Colonic mucosa (tissue), 4 donors: ENCODE data around the gene TSPAN31. TPM values are rescaled to one million over a fixed set of nuclear protein-coding genes. Genes with fewer than 3 reads are reported as not detected.

Experiments
- DNase-seq: peaks from one replicate; pipeline ENCODE4 v3.0.0-alpha.2; 2020
- H3K27ac ChIP-seq: fragments of 200-600 bp; one replicate; pipeline ENCODE4 v1.8.0; 2021
- H3K27me3 ChIP-seq: fragments of 200-600 bp; one replicate; pipeline ENCODE4 v1.8.0; 2021
- H3K36me3 ChIP-seq: fragments of 200-600 bp; one replicate; pipeline ENCODE4 v1.8.0; 2021
- H3K4me1 ChIP-seq: fragments of 200-600 bp; one replicate; pipeline ENCODE4 v1.8.0; 2021; ENCODE audit warnings: mild to moderate bottlenecking
- H3K4me3 ChIP-seq: fragments of 200-600 bp; one replicate; pipeline ENCODE4 v1.8.0; 2021
- H3K9ac ChIP-seq, 2 donors: one replicate each; pipeline ENCODE4 v1.7.0; 2013; ENCODE audit warnings: control low read depth in 2 of 2, low read depth in 2 of 2, low read length in 2 of 2
- H3K9me3 ChIP-seq: fragments of 200-600 bp; one replicate; pipeline ENCODE4 v1.8.0; 2021
- CTCF ChIP-seq: fragments of 200-600 bp; IDR thresholded peaks from one replicate; pipeline ENCODE4 v1.8.0; 2022; ENCODE audit warnings: antibody characterized with exemption, mild to moderate bottlenecking
- intact Hi-C: fragments of 100-400 bp; cut with DNase I; formaldehyde crosslinking; loops from one replicate; pipeline ENCODE4 v1.14.1; 2022
- total RNA-seq, 2 donors: library from RNA; stranded (reverse); fragmentation: NEBNext Ultra II Directional in 1 of 2; extraction: Animal tissue kit (Norgen Biotek cat#: 25700) in 1 of 2; gene quantifications; one replicate each; pipeline ENCODE4 v1.2.1, GENCODE V29; 2021
- donor health status: healthy.
- donor health status: DM: no; HTN: no; CAD: no.
- donor health status: DM: no; HTN: no; CAD: no.

The TSPAN31 gene
- total RNA-seq, 2 donors from 2014 or later, result 19.3 to 32.3 TPM

- DNase-seq, result no peak
- Histone ChIP-seq H3K4me3 (no peak overlapping the region), H3K36me3 (no peaks in the 10 kb centered on the region), H3K27ac (no peak overlapping the region), H3K9ac (no peak overlapping the region), H3K27me3 (peaks cover 6% of the 10 kb centered on the region), H3K9me3 (no peaks in the 10 kb centered on the region), H3K4me1 (no peaks in the 10 kb centered on the region)
- intact Hi-C loops, result no loop called here
- TF ChIP-seq CTCF, result no peak
Measured at GRCh38 chr12:57724936-57725740, 19.7 kb upstream of the TSPAN31 start.

- Histone ChIP-seq H3K27me3 (peaks cover 6% of the 10 kb centered on the region), H3K36me3 (no peaks in the 10 kb centered on the region), H3K4me1 (no peaks in the 10 kb centered on the region), H3K9me3 (no peaks in the 10 kb centered on the region), H3K27ac (no peak overlapping the region), H3K9ac (no peak overlapping the region), H3K4me3 (peak overlapping the region; percentile 48)
- TF ChIP-seq CTCF, result no peak
- intact Hi-C loops, result no loop called here
- DNase-seq, result no peak
Measured at GRCh38 chr12:57725851-57726150, 19.0 kb upstream of the TSPAN31 start.

GRCh38 chr12:57726151-57726883, 18.5 kb upstream of the TSPAN31 start:
- H3K9ac ChIP-seq, result peak overlapping the region; percentile 71 to 72
- intact Hi-C loops, result no loop called here
- peak overlapping the region; percentile 48 for H3K4me3 ChIP-seq
- H3K27ac ChIP-seq, result peak overlapping the region; percentile 24
- peak; percentile 88 for DNase-seq
- H3K27me3 ChIP-seq, result peaks cover 6% of the 10 kb centered on the region
- peak; percentile 72 for TF ChIP-seq CTCF
- no peaks in the 10 kb centered on the region for H3K36me3 ChIP-seq
- H3K4me1 ChIP-seq, result no peaks in the 10 kb centered on the region
- H3K9me3 ChIP-seq, result no peaks in the 10 kb centered on the region

GRCh38 chr12:57726884-57727757, 17.7 kb upstream of the TSPAN31 start:
- peak overlapping the region; percentile 48 for H3K4me3 ChIP-seq
- no peaks in the 10 kb centered on the region for H3K4me1 ChIP-seq
- H3K9me3 ChIP-seq, result no peaks in the 10 kb centered on the region
- H3K9ac ChIP-seq, result peak overlapping the region; percentile 46 to 72
- peaks cover 6% of the 10 kb centered on the region for H3K27me3 ChIP-seq
- intact Hi-C loops, result no loop called here
- no peak for TF ChIP-seq CTCF
- DNase-seq, result peak; percentile 34
- no peaks in the 10 kb centered on the region for H3K36me3 ChIP-seq
- H3K27ac ChIP-seq, result peak overlapping the region; percentile 24

GRCh38 chr12:57727758-57728395, 17.0 kb upstream of the TSPAN31 start:
- H3K9me3 ChIP-seq, result no peaks in the 10 kb centered on the region
- peak overlapping the region in 1 of 2 donors; percentile 12 for H3K9ac ChIP-seq
- TF ChIP-seq CTCF, result no peak
- DNase-seq, result peak; percentile 17
- no peaks in the 10 kb centered on the region for H3K36me3 ChIP-seq
- intact Hi-C loops, result no loop called here
- H3K4me3 ChIP-seq, result no peak overlapping the region
- no peaks in the 10 kb centered on the region for H3K4me1 ChIP-seq
- H3K27ac ChIP-seq, result no peak overlapping the region
- H3K27me3 ChIP-seq, result peaks cover 6% of the 10 kb centered on the region
